ENCODE measurements around the gene CTSV.
"Not testable (repeated sequence)": the region's sequence is repeated elsewhere in the genome, so short reads cannot be mapped to it uniquely, and the experiment has no call there.

The CTSV gene

DNA sequence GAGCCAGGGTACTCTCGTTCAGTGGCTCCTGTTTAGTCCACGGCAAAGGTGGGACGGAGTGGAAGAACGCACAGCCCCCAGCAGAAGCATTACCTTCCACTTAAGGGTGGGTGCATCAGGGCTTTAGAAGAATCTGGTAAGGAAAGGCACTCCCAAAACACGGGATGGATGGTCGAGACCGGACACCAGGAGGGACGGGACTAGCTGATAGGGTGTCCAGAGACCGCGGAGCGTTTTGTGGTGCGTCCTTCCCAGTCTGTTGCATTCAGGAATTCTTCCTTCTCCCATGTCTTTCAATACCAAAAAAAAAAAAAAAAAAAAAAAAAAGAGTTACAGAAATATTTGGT is 545 bp upstream of the CTSV start:
- DNase-seq, result no peak

- not testable (repeated sequence) for DNase-seq
Observed at GRCh38 chr9:97023505-97023904, 15.4 kb downstream of the CTSV start.

GRCh38 chr9:97013151-97014132 is 25.5 kb downstream of the CTSV start:
- DNase-seq, result peak; percentile 76

GRCh38 chr9:97012617-97013016 is 26.3 kb downstream of the CTSV start:
- DNase-seq, result peak; percentile 12

GRCh38 chr9:97002195-97002594 is 36.7 kb downstream of the CTSV start:
- DNase-seq, result not testable (repeated sequence)

GRCh38 chr9:97001338-97001737 is 37.6 kb downstream of the CTSV start:
- not testable (repeated sequence) for DNase-seq

DNA sequence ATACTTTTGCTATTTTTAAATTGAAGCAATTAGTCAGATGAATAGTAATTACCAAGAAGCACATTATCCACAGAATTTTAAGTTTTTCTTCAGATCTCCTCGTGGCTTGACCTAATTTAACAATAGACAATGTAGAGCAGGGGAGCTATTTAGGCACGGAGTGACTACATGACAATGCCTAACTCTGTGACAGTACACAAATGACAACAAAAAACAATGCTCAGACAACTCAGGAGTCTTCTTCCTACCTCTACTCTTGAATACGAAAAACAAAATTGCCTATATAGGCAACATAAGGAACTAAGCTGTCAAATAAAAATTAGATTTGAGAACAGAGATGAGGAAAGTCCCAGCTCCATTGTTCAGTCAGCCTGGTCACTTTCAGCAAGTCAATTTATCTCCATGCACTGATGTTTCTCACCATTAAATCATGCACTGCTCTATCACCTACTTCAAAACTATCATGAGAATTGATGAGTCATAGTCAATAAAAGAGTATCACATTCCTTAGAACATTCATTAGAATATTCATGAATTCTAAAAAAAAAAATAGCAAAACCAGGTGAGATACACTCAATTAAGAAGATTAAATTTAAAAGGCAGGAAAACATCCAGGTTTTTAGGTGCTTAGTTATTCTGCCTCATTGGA is 38.7 kb downstream of the CTSV start:
- not testable (repeated sequence) for DNase-seq

- DNase-seq, result not testable (repeated sequence)
Observed at GRCh38 chr9:96999733-97000132, 39.2 kb downstream of the CTSV start.

DNA sequence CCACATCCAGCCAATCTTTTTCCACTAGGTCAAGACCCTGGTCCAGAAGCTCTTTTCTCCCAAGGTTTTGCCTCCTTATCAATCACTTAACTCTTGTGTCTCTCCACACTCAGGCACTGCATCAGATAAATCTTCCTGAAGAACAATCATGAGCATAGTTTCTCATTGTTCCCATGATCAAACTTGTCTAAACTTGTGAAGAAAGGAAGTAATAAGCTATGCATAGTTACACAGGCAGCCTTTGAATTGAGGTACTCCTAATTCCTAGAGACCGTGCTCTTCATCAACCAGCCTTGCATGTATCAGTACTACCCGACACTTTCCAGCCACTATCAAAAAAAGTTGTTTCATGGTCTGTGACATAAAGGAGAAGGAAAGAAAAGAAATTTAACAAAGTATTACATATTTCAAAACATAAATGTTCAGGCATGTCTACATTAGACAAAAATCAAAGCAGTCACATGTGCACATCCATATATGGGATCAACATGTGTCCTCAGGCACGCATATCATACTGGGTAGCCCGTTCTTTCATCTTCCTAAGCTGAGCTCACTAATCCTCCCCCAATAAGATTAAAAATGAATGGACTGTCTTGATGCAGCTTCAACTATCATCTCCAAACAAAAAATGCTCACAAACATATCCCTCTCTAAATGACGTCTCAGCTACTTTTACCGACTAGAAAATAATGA is 41.8 kb downstream of the CTSV start:
- DNase-seq, result not testable (repeated sequence)

- not testable (repeated sequence) for DNase-seq
Observed at GRCh38 chr9:96994531-96995016, 44.4 kb downstream of the CTSV start.

- not testable (repeated sequence) for DNase-seq
Observed at GRCh38 chr9:96992303-96992702, 46.6 kb downstream of the CTSV start.

- DNase-seq, result not testable (repeated sequence)
Observed at GRCh38 chr9:96989747-96990318, 49.1 kb downstream of the CTSV start.

- not testable (repeated sequence) for DNase-seq
Observed at GRCh38 chr9:96984887-96985286, 54.1 kb downstream of the CTSV start.

- not testable (repeated sequence) for DNase-seq
Observed at GRCh38 chr9:96984139-96984538, 54.8 kb downstream of the CTSV start.

- not testable (repeated sequence) for DNase-seq
Observed at GRCh38 chr9:96983496-96984122, 55.3 kb downstream of the CTSV start.
